Breast epithelium (tissue), 3 donors: ENCODE results near the gene MRPS6.

Experiments used
- POLR2A ChIP-seq: fragments of 450-650 bp; IDR thresholded peaks from one replicate; pipeline ENCODE4 v1.6.1; 2016; ENCODE audit warnings: antibody characterized with exemption, mild to moderate bottlenecking, moderate library complexity
- POLR2AphosphoS5 ChIP-seq, 3 donors: sonication (generic); formaldehyde crosslinking; IDR thresholded peaks; one replicate each; pipeline ENCODE4 v1.6.1; 2017; ENCODE audit warnings: antibody characterized with exemption in 3 of 3
- TF ChIP-seq, protein P1 (sequence below), 3 donors: fragments of 450-650 bp; IDR thresholded peaks; one replicate each; pipeline ENCODE4 v1.5.1; 2016 to 2017; ENCODE audit warnings: antibody characterized with exemption in 3 of 3, mild to moderate bottlenecking in 3 of 3, moderate library complexity in 3 of 3

DNA sequence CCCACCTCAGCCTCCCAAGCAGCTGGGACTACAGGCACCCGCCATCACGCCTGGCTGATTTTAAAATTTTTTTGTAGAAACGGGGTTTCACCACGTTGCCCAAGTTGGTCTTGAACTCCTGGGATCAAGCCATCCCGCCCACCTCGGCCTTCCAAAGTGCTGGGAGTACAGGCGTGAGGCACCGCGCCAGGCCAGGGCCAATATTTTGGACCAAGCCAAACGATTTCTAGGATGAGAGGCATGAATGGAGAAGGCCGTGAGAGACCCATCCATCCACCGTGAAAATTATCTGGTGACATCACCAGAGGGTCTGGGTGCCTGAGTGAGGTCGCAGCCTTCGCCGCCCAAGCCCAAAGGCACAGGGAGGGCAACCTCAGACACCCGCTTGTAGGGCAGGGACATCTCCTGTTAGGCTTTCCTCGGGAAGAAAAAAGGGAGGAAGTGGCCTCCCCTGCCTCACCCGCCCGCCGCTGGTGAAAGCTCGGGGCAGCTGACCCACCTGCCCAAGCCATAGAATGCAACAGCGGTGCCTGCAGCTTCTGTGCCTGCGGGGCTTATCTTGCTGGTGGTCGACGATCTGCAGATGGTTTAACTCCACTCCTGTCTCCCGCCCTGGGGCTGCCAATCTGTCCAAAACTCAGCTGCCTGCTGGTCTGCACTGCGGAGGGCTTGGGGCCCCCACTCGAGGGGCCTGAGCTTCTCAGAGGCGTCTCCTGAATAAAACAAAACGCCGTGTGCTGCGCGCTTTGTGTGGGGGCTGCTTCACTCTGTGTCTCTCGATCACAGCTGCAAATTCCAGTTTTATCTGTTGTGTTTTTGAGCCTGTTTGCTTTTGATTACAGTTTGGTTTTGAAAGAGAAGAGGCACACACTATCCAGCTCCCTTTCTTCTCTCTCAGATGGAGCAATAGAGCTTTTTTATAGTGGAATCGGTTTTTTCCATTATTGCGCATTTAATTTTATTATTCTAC, 85.8 kb downstream of the MRPS6 start:
- TF ChIP-seq, protein P1, sequence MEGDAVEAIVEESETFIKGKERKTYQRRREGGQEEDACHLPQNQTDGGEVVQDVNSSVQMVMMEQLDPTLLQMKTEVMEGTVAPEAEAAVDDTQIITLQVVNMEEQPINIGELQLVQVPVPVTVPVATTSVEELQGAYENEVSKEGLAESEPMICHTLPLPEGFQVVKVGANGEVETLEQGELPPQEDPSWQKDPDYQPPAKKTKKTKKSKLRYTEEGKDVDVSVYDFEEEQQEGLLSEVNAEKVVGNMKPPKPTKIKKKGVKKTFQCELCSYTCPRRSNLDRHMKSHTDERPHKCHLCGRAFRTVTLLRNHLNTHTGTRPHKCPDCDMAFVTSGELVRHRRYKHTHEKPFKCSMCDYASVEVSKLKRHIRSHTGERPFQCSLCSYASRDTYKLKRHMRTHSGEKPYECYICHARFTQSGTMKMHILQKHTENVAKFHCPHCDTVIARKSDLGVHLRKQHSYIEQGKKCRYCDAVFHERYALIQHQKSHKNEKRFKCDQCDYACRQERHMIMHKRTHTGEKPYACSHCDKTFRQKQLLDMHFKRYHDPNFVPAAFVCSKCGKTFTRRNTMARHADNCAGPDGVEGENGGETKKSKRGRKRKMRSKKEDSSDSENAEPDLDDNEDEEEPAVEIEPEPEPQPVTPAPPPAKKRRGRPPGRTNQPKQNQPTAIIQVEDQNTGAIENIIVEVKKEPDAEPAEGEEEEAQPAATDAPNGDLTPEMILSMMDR (IDR thresholded peaks at IDR 0.05), result no peak
- no peak for TF ChIP-seq POLR2AphosphoS5 (IDR thresholded peaks at IDR 0.05)
- no peak for TF ChIP-seq POLR2A
